Ammon's horn (tissue), 1 donor: Measurements from ENCODE around the gene PHYKPL.

Experiments used
- DNase-seq: peaks from one replicate; pipeline ENCODE4 v3.0.0-alpha.2; 2016; ENCODE audit warnings: low spot score

Gene PHYKPL

DNA sequence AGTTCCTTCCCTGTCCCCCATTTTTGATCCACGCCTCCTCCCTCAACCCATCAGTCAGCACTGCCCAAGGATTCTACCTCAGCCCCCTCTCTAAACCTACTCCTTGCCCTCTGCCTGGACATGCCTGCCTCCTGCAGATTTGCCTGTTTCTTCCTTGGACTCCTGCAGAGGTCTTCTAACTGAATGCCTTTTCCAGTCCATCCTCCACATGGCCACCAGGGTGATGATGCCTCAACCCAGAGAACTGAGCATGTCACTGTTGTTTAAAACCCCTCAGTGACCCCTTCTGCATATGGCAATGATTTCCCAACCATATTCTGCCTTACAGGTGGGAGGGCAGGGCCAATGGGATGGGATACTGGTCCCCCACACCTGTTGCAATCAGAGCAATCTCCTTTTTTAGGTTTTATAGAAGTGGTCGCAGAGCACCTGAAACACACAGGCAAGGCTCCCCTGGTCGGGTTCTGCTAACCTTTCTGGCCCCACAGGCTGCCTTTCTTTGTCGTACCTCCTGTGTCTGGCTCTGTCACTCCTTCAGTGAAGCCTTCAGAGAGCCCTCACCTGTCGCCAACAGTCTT lies 9.3 kb downstream of the PHYKPL start:
- DNase-seq = no peak

DNA sequence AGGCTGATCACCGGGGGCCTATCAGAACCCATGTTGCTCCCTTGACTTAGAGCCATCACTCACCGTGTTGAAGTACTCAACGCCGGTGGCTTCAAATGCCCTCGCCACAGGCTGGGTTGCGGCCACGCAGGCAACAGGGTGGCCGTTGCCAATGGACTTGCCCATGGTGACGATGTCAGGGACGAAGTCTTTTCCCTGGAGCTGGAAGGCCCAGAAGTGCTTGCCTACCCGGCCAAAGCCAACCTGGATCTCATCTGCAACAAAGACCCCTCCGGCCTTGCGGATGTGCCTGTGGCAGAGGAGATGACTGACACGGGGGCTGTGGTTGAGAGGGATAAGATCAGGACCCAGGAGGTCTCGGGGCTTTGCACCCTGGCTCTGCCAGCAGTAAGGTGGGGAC lies 10.3 kb downstream of the PHYKPL start:
- DNase-seq = no peak

DNA sequence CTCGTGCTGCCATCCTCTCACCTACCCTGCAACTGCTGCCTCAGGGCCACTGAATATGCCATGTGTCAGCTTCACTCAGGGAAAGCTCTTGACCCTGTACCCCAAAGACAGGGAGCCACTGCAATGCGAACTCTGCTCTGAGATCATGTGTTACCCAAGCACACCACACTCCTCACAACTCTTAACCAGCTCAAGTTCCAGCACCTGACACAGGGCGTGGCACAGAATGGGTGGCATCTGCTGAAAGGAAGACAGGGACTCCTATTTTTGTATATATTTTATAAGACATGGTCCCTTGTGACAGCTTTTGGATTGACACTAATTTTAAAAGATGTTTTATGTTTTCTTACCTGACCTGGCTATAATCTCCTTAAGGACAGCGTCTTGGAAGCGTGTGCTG lies 10.7 kb downstream of the PHYKPL start:
- no peak for DNase-seq

DNA sequence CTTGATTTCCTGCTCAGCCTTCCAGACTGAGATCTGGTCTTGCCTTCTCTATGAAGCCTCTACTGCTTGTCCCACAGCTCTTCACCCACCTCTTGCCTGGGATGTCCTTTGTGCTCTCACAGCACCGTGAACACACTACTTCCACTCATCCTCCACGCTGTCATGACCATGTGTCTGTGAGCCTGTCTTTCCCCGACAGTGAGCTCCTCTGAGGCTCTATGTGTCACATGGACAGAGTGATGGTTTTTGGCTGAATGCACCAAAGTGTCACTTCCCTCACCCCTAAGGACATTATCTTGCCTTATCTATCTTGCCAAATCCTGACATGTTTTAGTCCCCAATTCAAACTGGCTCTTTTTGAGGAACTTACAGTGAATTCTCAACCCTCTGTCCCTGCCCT lies 11.3 kb downstream of the PHYKPL start:
- no peak for DNase-seq

DNA sequence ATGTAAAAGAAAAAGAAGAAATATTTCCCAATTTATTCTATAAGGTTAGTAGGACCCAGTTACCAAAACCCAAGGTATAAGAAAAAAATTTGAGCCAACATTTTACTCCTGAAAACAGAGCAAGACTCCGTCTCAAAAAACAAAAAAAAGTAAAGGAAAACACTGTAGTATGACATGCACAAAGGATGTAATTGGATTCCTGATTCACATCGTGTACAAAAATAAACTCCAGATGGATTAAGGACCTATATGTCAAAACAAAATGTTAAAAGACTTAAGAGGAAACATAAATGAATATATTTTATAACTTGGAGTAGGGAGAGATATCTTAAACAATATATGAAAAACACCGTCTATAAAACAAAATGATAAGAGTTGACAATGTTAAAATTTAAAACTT lies 13.8 kb downstream of the PHYKPL start:
- no peak for DNase-seq

DNA sequence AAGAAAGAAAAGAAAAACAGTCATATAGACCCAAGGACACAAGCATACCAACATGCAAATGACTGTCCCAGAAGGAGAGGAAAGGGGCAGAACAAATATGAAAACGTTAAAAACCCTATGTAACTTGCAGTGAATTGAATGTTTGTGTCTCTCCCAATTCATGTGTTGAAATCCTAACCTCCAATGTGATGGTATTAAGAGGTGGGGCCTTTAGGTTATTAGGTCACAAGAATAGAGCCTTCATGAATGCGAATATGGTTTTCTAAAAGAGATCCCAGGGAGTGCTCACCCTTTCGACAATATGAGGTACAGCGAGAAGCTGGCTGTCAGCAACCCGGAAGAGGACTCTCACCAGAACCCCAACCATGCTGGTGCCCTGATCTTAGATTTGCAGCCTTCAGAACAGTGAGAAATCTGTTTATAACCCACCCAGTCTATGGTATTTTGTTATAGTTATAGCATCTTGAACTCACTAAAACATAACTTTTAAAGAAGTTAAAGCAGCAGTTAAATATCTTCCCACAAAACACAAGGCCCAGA lies 14.3 kb downstream of the PHYKPL start:
- DNase-seq = no peak

DNA sequence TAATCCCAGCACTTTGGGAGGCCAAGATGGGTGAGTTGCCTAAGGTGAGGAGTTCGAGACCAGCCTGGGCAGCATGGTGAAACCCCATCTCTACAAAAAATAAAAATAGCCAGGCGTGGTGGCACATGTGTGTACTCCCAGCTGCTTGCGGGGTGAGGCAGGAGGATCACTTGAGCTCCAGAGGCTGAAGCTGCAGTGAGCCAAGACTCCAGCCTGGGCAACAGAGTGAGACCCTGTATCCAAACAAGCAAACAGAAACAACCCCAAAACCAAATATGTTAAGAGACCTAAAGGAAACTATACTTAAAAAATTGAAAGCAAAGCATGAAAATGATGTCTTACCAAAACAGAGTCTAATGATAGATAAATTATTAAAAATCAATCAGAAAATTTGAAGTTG lies 15.8 kb downstream of the PHYKPL start:
- no peak for DNase-seq

DNA sequence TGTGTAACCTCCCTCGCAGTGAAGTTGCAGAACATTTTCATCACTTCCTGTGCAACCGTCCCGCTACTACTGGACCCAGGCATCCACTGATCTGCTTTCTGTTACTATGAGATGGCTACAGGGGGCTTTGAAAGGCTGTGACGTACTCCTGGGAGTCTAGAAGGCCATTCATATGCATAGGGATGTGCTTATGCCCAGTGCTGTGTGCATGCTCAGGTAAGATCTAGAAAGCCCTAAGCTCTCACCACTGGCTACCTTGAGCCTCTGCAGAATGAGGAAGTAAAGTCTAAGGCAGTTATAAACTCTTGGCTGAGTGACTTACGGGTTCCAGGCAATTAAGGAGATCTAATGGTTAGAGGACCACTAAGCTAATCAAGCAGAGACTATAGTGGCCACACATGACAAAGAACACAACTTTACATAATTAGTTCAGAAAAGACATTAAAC lies 16.5 kb downstream of the PHYKPL start:
- no peak for DNase-seq

DNA sequence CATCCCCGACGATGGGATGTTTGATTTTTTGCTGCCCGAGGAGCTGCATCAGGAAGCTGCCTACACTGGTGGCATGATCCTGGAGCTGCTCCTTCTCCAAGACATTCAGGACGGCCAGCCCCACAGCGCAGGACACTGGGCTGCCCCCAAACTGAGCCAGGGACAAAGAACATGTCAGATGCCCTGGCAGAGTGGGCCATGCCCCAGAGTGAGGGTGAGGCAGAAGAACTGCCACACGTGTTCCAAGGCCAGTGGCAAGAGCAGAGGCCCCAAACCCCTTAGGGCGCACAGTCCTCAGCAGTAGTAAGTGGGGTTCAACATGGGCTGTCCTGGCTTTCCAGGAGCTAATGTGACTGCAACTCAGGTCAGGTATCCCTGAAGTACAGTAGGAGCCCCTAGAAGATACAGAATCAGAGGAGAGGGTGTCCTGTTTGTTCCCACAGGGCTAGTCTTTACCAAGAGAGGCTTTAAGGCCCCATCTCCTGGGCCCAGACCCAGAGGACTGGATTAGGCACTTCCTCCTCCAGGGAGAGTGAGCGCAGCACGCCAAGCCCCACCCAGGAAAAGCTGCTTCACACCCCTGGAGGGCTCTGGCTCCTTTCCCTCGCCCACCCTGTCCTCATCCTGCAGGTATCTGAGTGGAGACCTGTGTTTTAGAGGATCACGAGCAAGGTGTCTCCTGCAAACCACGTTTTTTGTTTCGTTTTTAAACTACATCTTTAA lies 17.2 kb downstream of the PHYKPL start:
- DNase-seq = no peak

DNA sequence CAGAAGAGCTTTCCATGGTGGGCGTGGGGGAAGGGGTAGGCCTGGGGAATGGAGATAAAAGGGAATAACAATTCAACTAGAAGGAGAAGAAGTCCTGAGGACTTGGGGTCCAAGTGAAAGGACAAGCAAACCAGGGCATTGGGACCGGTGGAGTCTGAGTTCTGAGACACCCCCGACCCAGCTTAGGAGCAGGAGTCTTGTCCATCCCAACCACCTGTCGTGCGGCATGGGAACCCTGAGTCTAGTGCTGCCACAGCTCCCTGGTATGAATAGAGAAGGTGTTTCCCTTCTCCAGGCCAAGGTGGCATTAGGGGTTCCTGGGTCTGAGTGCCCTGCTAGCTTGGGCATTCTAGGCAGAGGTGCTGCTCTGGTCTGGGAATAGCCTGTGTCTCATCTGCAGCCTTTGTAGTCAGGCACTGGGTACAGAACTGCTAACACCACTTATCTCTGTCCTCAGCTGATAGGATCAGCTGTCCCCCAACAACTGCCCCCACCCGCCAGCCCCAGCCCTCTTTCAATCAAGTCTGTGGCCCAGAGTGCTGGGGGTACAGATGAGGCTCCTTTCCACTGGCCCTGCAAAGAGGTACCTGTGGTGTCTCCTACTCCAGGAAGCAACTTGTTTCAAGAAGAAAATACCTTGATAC lies 18.3 kb downstream of the PHYKPL start:
- no peak for DNase-seq

DNA sequence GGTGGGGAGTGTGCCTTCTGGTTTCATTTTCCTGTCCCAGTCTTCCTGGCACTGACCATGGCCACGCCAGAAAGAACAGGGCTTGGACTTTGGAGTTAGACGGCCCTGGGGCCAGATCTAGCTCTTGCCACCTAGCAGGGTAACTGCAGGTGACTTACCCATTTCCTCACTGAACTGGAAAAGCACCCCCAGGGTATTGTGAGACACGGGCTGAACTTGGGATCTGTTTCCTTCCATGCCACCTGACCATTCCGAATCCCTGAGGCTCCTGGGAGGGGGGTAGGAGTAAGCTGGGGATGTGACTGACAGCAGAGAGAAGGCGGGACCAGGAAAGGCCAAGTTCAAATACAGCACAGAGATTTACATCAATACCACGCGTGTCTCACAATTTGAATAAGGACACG lies 18.9 kb downstream of the PHYKPL start:
- DNase-seq = no peak

DNA sequence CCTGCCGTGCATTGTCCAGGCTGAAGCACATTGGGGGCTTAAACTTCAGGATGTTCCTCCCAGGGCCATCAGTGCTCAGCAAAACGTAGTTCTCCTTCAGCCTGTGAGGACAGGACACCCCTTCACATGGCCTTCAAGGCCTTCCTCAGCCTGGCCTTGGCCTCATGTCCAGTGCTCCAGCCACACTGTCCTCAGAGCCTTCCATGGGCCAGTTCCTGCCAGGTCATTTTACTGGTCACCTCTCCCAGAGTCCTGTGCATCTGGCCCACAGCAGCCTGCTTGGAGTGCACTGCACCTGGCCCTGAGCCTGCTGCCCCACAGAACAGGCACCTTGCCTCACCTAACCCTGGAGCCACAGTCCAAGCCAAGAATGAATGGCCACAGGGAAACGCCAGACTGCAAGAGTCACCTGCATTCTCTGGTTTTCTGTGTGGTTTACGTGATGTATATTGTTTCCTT lies 19.6 kb downstream of the PHYKPL start:
- no peak for DNase-seq

DNA sequence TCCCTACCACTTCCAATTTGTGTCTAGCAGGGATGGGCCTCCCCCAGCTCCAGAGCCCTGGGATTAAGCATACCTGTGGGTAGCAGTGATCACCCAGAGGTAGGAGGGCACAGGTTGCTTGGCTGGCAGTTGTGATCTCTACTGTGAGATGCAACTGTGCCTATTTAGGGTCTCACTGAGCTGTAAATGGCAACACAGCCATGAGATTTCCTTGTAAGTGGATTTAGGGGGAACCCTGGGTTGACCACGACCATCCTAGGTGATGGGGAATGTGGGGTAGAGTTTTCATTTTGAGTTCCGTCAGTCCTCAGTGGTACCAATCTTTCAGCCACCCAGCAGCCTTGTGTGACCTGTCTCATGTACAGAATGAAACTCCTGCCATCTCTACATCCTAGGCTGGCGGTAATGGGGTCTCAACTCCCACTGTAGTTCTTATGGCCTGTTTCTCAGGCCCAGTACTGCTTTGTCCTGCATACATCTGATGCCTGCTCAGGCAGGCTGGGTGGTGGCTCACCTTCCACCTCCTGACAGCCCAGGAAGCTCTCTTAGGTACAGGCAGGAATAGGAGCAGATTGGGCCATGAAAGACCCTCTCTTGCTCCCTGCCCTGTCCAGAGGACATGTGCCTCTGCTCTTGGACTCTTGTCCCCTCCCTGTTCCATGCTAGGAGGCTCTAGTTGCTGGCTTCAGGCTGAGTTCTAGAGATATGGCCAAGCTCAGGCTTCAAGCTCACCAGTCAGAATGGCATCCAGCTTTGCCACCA lies 20.2 kb downstream of the PHYKPL start:
- DNase-seq = no peak

DNA sequence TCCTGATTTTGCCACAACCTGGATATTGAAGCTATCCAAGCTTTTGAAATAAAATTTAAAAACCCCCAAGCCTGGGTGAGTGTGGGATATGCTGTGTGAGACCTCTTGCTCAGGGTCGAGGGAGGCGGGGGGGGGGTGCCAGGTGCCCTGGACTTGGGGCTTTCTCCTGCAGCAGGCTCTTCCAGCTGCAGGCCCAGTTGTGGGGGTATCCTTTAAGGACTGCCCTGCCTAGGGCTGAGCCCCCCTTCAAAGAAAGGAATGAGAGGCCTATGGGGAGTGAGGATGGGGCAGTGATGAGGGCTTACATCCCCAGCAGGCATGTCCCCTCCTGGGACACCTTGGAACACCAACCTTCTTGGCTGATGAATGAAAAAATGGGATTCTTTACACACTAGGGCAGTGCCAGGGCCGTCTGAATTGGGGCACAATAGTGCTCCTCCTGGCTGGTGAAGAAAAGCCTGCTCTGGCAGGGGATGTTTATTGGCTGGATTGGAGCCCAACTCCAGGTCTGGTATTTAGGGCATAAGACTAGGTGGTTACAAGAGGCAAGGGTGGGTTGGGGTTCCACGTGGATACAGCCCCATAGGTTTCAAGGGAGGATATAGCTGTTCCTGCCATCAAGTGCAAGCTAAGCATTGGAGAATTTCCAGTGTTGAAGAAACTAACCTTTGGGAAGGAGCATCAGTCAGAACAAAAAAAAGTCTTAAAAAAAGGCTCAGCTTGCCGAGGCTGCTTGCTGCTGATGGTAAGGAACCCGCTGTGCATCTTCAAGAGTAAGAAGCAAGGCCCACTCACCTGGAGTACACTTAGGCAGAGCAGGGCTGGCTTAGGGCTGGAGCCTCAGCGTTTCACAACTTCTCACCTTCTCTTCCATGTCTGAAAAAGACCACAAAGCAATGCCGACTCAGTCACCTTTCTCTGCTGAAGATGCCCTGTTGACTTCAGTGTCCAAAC lies 21.2 kb downstream of the PHYKPL start:
- no peak for DNase-seq

DNA sequence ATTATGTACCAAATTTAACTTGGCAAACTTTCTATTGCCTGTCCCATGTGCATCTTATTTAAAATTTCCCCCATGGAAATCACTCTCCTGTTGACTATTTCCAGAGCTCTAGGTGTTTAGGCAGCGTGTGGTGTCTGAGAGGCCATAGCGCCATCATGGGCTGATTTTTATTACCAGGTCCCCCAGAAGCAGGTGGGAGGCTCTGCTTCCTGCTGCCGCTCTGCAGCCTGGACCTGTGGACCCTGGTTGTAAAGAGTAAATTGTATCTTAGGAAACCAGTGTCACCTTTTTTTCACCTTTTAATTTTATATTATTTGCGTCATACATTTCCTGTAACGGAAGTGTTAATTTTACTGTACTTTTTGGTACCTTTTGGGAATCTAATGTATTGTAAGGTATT lies 21.9 kb downstream of the PHYKPL start:
- DNase-seq = no peak

DNA sequence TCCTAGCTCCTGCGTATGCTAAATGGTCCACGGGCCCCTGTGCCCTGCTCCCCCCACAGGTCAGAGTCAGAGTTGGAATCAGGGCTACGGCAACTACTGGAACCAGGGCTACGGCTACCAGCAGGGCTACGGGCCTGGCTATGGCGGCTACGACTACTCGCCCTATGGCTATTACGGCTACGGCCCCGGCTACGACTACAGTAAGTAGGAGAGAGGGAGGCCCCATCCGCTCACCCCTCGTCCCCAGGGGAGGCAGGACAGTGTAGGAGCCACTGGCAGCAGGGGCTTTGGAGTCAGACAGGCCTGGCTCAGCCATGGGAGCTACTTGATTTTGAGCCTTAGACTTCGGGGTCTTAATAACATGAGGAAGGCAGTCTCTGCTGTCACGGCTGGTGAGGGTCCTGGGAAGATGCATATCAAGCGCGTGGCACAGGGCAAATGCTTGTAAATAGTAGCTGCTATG lies 22.5 kb downstream of the PHYKPL start:
- no peak for DNase-seq

DNA sequence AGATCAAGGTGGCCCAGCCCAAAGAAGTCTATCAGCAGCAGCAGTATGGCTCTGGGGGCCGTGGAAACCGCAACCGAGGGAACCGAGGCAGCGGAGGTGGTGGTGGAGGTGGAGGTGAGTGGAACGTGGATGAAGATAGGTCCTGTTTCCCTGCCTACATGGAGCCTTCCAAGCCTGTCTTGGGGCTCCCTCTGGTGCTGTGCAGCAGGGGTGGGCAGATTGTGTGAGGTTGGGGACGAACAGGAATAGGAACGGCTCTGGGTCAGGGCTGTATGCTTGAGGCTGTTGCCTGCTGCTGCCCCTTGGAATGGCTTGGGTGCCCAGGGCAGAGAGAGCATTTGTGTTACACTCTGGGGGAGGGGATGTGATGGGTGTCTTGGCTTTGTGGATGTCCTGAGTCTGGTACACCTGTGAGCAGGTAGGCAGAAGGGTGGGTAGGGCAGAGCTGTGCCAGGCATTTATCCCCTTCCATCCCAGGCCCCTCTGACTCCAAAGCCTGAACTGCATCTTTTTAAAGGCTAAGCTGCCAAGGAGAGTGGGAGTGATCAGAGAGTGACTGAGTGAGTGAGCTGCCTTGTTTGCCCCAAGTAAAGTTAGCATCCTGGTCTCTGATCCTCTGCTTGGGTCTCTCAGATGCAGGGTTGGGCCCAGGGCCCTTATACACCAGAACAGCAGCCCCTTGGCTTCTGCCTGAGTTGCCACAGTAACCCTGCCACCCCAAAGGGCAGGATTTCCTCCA lies 23.1 kb downstream of the PHYKPL start:
- no peak for DNase-seq

DNA sequence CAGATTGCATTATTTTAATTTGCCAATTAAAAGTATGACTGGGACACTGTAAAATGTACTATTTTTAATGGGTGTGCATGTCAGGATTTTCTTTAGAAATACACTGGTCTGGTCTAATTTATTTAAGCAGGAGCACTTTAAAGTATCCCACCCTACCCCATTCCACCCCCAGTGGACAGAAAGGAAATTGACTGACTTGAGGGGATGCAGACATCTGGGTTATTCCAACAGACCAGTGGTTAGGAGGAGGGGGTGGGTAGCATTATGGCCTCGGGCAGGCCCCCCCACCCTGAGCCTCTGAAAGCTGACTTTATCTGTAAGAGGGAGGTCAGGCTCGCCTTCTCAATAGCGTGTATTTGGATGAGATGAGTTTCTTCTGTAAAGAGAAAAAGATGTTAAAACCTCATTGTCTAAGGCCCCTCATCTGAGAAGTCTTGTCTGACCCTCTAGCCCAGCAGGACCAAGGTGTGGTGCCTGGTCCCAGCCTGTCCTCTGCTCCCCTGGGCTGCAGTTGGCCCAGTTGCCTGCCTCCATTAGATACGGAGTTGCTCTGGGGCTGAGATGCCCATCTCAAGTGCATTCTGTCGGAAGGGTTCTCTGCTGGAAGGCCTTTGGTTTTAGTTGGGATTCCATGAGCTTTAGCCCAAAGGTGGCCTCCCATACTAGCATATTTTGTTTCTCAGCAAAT lies 23.9 kb downstream of the PHYKPL start:
- no peak for DNase-seq

DNA sequence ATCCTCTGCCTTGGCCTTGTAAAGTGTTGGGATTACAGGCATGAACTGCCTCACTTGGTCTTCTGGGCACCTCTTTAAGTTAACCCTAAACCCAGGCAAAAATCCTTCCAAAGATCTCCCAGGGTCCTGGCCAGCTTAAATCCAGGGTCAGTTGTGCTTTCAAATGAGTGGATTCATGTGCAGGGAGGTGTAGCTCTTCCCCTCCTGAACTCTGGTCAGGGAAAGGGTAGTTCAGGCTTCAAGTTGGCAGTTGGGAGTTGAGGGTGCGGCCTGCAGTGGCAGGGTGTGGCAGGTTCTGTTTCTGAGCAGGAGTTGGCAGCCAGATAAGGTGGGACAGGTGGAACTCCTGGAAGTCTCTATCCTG lies 24.7 kb downstream of the PHYKPL start:
- no peak for DNase-seq
